PC-9 (cell line): ENCODE data around the gene LRMDA.

Source experiments
- CTCF ChIP-seq: fragments of 200-600 bp; sonication (generic); conservative IDR thresholded peaks from 2 replicates; pipeline ENCODE4 v1.6.1; 2017; ENCODE audit warnings: mixed run types, antibody characterized with exemption, mild to moderate bottlenecking, moderate library complexity
- EZH2 ChIP-seq: fragments of 200-600 bp; sonication (generic); IDR thresholded peaks from 2 replicates; pipeline ENCODE4 v1.8.0; 2017; ENCODE audit warnings: antibody characterized with exemption, low read depth

- TF ChIP-seq EZH2 (no peak), CTCF (no peak)
Measured at GRCh38 chr10:75866731-75867130, 435.3 kb downstream of the LRMDA start.
